HG03066 (cell line): ENCODE measurements around the gene TGFA.

Experiments
- ATAC-seq: cut with Tn5 transposase; IDR thresholded peaks from one replicate; pipeline ENCODE4 v1.9.1; 2021; ENCODE audit warnings: low read depth; ENCODE audit not compliant: unreplicated experiment

The TGFA gene

DNA sequence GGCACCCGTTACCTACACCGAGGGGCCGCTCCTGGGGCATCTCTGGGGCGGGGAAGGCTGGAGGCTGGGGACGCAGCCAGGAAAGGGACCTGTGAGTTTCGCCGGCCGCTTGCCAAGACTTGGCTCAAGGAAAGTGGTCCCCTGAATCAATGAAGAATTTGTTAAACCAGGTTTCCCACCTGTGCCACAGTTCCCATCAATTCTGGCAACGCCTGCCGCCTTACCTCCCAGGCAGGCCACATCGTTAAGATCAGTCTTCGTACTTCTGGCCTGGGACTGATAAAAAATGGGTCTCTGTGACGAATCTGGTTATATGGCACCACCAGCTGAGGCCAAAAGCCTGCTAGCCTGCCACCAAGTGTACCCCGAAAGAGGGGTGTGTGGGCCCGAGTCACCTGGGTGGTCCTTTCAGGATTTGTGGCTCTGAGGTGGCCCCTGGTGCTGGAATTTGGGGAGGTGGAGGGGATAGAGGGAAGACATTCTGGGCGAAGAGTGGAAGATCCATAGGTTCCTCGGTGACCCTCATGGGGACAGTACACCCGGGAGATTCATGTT lies 789 bp upstream of the TGFA start:
- no peak for ATAC-seq

DNA sequence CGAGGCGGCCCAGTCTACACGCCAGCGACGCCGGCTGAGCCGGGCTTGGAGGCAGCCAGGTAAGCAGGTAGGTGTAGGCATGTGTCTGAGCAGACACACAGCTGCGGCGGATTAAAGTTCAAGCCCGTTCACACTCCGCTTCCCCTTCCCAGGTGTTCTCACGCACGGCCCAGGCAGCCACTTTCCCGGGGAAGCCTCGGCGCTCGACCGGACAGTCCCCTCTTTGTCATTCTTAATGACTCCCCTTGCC lies 367 bp downstream of the TGFA start:
- ATAC-seq = no peak

DNA sequence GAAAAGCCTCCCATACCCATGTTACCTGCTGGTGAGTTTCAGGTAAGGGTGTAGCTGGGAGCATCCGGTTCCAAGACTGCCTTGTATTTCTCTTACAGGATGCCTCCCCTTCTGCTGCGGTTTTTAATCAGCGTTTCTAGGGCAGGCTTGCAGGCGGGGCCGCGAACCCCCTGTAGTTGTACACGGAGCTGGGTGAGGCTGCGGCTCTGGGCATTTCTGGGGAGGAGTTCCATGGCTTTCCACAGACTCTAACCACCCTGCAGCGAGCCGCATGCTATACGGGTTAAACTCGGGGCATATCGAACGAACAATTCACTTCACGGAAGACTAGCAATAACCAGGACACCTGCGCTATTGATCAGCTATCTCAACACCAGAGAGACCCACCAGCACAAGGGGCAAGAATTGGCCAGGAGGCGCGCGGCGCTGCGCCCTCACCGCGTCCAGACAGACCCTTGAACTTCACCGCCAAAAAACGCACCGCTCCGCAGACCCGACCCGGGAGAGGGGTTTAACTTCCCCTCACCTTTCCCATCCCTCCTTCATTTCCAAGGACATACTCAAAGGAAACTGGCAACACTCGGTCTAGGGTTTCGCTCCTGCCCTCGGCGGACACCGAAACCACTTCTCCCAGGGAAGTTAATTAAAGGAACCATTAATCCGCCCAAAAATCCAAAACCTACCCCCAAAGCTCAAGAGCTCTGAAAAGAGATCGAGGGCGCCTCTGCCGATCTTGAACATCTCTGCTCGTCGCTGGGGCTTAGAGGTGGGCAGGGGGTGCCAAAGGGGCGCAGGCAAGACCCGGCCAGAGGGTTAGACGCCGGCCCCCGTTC lies 909 bp downstream of the TGFA start:
- ATAC-seq = no peak

DNA sequence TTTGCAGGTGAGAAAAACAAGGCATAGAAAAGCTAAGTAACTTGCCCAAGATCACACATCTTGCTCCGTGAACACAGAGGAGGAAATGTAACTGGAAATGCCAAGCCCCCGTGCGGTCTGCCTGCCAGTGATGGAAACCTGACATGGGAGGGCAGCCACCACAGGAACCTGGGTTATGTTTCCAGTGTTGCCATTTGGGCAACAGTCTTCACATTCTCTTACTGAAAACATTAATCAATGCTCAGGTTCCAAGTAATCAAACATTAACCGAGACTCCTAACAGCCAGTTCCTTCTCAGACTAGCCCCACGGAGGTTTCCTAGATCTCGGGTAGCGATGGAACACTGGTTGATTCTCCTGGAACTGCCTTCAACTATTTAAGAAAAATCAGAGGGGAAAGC lies 2.5 kb downstream of the TGFA start:
- ATAC-seq = no peak

DNA sequence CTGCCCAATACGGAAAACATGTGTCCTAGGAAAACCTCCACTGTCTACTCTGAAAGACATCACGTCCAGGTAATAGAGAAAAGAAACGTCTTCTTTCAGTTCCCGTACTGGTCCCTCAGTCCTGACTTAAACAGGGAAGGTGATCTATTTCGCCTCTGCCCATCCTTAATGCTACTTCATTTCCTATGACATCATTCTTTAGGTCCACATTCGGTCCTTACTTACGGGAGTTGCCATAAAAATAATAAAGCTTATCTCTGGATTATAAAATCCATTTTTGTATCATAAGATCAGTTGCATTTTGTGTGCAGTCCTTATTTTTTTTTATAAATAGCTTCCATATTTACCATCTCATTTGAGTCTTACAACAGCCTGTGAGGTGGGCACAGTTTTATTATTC lies 3.7 kb downstream of the TGFA start:
- ATAC-seq = no peak

DNA sequence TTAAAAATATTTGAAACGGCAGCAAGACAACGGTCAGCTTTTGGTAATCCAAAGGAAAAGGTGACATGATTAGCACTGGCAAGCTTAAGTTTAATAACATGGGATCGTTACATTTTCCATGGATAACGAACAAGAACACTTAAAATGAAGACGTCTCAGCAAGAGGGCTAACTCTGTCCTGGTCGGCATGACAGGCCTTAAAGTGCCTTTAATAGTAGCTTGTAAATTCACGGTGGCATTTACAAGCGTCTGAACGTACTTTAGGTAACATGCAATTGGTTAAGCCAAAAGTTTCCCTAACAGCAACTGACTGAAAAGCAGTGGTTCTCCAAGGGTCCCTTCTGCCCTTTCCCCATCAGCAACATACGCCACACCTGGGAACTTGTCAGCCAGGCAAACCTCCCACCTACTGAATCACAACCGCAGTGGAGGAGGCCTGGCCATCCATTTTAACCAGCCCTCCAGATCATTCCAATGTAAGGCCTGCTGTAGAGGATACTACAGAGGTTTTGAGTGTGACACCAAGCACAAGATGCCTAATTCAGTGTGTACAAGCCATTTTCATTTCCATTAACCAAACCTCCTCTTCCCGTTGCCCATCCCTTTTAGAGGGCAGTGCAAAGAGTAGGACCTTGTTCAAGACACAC lies 4.4 kb downstream of the TGFA start:
- no peak for ATAC-seq

DNA sequence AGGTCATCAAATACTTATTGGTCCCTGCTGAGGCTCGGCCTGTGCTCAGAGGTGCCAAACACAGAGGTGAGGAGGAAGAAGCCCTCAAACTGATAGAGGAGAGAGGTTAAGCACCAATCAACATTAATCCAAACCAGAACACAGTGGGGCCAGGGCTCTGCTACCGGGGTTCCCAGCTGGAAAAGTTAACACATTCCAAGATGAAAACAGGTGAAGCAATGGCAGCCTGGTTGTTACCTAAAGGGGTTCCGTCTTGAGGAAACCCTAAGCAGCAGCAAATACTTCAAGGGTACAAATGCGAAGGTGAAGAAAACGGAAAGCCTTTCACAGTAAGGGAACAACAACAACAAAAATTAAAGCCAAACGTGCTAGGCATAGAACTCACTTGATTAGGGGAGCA lies 5.4 kb downstream of the TGFA start:
- no peak for ATAC-seq

DNA sequence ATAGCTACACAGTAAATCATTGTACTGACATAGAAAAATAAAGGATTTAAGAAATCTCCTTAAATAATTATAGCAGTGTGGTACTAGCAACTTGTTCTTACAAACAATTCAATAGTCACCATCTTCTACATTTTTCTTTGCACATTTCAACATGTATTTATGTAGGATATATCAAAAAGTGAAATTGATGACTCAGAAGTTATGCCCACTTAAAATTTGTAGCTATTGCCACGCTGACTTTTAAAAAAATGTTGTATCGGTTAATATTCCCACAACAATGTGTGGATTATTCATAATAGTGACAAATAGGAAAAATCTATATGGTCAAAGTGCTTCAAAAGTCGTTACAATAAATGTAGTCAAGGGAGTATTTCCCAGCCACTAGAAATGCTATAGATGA lies 6.7 kb downstream of the TGFA start:
- no peak for ATAC-seq

DNA sequence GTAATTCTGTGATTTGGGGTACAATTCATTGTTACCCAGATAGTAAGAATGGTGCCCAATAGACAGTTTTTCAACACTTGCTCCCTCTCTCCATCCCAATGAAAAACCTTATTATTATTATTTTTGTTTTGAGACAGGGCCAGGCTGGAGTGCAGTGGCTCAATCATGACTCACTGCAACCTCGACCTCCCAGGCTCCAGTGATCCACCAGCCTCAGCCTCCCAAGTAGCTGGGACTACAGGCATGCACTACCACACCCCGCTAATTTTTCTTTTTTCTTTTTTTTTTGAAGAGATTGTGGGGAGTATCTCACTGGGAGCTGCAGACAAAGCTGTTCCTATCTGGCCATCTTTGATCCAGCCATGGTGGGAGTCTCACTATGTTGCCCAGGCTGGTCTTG lies 7.2 kb downstream of the TGFA start:
- no peak for ATAC-seq

DNA sequence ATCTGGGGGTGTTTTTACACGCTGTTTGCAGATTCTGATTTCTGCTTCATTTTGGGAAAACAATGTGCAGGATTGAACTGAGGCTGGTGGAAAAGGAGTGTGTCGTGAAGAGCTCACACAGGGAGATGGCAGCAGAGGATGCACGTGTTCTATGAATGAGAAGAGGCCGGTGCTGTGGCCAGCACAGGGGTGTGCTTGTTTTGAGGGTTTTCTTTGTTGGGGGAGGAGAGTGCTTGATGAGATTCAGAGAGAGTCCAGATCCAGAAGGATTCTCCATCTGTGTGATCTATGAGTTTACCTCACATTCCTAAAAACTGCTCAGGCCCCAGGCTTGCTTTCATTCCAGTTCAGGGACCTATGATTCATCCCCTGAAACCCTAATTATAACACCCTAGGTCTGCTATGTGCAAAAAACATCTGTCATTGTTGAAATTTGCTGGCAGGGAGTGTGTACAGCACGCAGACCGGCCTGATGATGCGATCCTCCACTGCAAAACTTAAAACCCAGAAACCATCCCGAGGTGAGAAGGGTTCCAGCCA lies 12.1 kb downstream of the TGFA start:
- no peak for ATAC-seq

DNA sequence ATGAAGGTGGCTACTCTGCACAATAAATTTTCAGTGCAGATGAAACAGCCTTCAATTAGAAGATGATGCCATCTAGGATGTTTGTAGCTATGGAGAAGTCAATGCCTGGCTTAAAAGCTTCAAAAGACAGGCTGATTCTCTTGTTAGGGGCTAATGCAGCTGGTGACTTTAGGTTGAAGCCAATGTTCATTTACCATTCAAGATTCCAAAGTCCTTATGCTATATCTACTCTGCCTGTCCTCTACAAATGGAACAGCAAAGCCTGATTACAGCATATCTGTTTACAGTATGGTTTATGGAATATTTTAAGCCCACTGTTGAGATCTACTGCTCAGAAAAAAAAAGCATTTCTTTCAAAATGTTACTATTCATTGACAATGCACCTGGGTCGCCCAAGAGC lies 15.8 kb downstream of the TGFA start:
- no peak for ATAC-seq

DNA sequence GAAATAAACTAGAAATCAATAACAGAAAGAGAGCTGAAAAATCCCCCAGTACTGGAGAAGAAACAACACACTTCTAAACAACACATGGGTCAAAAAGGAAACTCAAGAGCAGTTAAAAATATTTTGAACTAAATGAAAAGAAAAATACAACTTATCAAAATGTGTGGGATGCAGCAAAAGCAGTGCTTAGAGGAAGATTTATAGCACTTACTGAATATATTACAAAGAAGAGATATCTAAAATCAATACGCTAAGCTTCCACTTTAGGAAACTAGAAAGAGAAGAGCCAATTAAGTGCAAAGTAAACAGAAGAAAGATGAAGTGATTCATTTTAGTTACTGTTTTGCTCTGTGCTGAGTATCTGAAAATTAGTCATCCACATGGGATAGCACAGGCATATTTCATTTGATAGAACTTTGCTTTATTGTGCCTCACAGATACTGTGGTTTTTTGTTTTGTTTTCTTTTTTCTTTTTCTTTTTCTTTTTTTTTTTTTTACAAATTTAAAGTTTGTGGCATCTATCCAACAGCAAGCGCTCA lies 17.0 kb downstream of the TGFA start:
- ATAC-seq = no peak

DNA sequence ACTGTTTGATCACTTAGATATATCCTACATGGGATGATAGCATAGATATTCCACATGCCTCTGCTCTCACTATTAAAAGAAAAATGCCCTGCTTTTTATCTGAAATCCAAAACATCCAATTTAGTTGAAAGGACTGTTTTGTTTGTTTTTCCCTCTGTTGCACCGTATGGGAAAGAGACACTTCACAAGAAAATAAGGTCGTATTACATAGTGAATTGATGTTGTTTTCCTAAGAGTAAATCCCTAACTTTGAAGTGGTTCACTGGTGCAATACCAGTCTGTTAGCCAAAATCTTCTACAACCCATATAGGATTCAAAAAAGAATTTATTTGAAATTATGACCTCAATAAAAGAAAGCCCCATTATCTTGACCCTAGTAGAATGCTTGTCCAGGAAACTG lies 18.1 kb downstream of the TGFA start:
- no peak for ATAC-seq

DNA sequence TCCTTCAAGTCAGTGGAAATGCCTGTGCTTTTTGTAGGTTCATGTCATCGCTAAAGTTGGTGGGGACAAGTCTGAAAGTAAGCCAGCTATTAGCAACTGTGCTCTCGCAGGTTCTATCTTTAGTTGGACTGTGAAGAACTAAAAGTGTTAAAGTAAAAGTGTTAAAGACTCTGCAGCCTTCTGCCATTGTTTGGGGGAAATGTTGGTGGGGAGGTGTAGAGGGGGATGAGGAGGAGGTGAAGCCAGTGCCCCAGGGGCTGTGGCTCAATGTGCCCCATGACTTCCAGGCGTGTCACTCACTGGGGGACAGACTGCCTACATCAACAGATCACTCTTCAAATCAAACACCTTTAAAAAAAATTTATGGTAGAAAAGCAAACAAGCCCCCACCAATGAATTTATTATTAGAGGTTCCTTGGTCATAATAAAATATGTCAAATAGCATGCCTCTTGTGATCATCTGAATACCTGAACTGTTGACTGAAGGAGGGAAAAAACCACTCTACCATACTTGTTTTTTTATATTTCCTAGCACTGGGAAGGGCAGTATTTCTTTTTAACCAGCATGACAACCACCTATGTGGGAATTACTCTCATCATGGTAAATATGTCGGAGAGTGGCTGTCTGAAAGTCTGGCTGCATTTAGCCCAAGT lies 19.3 kb downstream of the TGFA start:
- no peak for ATAC-seq

DNA sequence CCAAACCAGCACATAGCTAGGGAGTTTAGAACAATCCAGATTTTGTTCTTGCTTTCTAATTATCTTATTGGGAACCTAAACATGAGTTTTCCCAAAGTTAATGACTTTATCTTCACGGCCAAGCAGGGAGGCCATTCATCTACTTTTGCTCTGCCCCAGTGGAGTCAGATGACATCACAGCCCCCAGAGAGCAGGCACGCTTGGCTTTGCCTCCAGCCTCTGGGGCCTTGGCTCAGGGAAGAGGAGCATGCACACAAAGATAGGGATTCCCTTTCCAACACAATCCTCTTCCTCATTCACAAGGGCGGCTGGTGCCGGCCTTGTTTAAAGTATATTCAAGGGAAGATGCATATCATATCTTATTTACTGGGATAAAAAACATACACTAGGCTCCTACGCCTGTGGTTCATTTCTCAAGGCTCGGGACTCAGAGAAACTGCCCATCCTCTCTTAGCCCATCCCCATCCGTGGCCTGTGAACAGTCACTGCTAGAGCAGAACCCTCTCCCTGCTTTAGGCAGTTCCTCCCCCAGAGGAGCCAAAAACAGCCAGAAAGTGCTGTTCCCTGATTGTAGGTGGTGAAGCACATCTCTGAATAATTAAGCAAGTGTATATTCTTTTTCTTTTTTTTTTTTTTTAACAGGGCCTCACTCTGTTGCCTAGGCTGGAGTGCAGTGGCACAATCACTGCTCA lies 21.2 kb downstream of the TGFA start:
- no peak for ATAC-seq

DNA sequence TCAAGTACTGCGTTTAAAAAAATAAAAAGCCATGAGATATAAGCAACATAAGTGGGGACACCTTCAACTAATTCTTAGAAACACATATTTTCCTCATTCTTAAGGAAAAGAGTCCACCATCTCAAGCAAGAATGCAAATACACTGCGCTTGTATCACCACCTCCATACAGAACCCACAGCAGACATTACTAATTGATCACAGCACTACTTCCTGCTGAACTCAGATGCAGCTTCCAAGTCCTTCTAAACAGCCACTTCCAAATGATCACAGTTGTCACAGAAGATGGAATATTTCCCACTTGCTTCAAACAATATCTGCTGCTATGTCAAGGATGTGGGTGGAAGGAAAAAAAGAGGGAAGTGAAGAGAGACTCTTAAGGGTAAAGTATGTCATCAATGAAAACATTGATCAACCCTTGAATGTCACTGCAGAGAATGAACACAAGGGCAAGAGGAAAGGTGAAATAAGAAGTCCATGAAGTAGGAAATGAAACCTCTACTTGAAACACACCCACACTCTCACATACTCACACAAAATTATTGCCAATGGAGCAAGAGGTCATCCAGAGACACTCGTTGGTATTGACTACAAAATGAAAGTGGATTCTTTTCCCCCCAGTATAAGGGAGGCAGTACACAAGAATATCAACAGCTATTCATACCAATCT lies 22.1 kb downstream of the TGFA start:
- ATAC-seq = no peak

DNA sequence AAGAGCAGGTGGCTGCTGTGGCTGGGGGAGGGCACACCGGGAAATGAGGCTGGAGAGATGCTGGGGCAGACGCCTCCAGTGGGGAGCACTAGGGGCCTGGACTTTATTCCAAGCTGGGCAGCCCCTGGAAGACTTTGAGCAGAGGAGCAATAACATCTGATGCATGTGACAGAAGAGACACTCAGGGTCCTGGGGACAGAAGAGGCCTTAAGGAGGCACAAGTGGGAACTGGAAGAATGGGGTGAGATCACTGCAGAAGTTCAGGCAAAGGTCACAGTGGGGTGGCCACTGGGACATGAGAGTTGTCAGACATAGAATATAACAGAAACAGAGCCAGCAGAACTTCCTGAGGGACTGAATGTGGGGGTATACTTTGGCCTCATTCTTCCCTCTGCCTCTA lies 24.0 kb downstream of the TGFA start:
- ATAC-seq = no peak

DNA sequence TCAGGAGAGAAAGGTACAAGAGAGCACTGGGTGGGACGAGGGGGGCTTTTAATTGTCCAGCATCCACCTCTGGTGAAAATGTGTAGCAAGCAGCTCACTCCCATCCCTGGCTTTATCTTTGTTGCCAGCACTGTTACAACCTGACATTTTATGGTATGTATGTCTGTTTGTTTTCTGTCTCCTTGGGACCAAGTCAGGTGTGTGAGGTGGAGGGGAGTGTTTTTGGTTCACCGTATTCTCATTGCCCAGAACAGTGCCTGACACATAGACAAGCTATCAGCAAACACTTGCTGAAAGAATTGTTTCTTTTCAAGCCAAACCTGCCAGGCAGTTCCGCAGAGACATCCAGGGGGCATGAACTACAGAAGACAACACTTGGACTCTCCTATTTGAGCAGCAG lies 24.7 kb downstream of the TGFA start:
- ATAC-seq = no peak

DNA sequence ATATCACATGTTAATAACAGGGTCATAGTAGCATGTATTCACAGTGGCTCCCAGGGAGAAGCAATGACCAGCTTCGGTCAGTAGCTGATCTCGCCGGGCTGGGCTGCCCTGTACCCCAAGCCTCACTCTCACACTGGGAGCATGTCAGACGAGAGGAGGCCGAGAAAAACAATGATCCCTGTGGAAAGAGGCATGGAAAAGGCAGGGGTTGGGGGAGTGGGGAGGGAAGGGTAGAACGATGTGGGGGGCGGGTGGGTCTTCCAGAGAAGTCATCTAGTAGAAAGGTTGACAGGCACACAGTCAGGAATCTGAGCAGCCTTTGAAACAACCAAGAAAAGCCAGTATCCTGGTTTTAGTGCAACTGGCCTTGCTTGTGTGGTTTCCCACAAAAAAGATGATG lies 25.4 kb downstream of the TGFA start:
- no peak for ATAC-seq

DNA sequence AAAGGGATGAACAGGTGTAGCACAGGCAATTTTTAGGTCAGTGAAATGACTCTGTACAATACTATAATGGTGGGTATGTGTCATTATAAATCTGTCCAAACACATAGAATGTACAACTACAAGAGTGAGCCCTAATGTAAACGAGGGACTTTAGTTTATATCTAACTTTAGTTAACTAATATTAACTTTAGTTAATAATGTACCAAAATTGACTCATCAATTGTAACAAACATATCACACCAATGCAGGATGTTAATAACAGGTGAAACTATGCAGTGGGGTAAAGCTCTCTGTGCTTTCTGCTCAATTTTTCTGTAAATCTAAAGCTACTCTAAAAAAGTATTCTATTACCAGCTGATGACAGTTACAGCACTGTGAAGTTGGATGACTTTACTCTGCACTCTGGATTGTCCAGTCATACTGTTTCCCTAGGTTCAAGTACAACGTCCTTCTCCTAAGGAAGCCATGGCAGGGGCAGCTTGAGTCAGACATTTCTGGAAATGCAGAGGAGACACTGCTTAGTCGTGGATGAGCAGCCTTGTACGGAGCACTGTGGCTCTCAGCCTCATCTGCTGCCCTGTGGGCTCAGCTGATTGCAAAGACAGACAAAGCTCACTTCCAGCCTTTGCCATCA lies 26.1 kb downstream of the TGFA start:
- ATAC-seq = no peak
